Sigmoid colon (tissue), 3 donors: ENCODE data around the gene USP1.

Experiments
- CTCF ChIP-seq, 4 experiments: fragments of 450-650 bp in 3 of 4; fragments of 200-600 bp in 1 of 4; IDR thresholded peaks; one replicate each; pipeline ENCODE4 v1.5.1; 2016 to 2019; ENCODE audit warnings: antibody characterized with exemption in 4 of 4, mild to moderate bottlenecking in 3 of 4, moderate library complexity in 2 of 4
- POLR2A ChIP-seq, 2 donors: fragments of 450-650 bp; IDR thresholded peaks; one replicate each; pipeline ENCODE4 v1.6.1; 2016; ENCODE audit warnings: antibody characterized with exemption in 2 of 2, mild to moderate bottlenecking in 2 of 2, moderate library complexity in 2 of 2

DNA sequence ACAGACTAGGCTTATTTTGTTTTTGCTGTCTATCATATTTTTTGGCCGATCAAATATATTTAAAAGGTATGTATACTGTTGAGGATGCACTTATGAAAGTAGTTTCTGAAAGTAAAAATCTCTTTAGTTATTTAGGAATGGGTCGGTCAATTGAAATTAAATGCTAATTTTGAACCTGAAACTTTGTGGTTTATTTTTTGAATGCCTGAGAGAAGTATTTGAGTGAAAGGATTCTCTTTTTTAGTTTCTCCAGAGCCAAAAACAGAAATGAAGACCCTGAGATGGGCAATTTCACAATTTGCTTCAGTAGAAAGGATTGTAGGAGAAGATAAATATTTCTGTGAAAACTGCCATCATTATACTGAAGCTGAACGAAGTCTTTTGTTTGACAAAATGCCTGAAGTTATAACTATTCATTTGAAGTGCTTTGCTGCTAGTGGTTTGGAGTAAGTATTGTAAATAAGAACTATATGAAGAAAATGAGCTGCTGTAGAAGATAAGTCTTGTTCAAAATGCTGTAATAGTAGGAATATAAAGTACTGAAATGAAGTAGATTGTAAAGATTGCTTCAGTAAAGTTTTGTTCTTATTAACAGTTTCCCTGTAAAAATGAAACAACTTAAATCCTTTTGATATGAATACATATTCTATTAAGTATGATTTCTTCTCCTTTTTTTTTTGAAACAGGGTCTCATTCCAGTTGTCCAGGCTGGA lies 11.5 kb downstream of the USP1 start:
- no peak for TF ChIP-seq POLR2A (IDR thresholded peaks at IDR 0.05)
- no peak for TF ChIP-seq CTCF (IDR thresholded peaks at IDR 0.05)
